Activated naive CD4-positive, alpha-beta T cell treated with Interleukin-2 at 50 U/mL for 16 hours (primary cell): ENCODE results near the gene PIWIL1.

Experiments used
- DNase-seq: peaks from one replicate; pipeline ENCODE4 v3.0.0-alpha.2; 2020

PIWIL1 gene

GRCh38 chr12:130338794-130339601 lies 1.3 kb downstream of the PIWIL1 start:
- no peak for DNase-seq

GRCh38 chr12:130339951-130340350 lies 2.3 kb downstream of the PIWIL1 start:
- no peak for DNase-seq

- DNase-seq, result no peak
These were observed 4.8 kb downstream of the PIWIL1 start for GRCh38 chr12:130342442-130342841.

- DNase-seq, result no peak
These were observed 5.2 kb downstream of the PIWIL1 start for GRCh38 chr12:130342842-130343241.

- no peak for DNase-seq
These were observed 6.8 kb downstream of the PIWIL1 start for GRCh38 chr12:130344529-130344928.

GRCh38 chr12:130345292-130345691 lies 7.6 kb downstream of the PIWIL1 start:
- DNase-seq, result no peak

- no peak for DNase-seq
These were observed 9.9 kb downstream of the PIWIL1 start for GRCh38 chr12:130347588-130347987.

- no peak for DNase-seq
These were observed 13.0 kb downstream of the PIWIL1 start for GRCh38 chr12:130350715-130351114.

GRCh38 chr12:130351326-130351725 lies 13.6 kb downstream of the PIWIL1 start:
- no peak for DNase-seq

GRCh38 chr12:130353081-130353480 lies 15.4 kb downstream of the PIWIL1 start:
- no peak for DNase-seq

GRCh38 chr12:130354407-130354806 lies 16.7 kb downstream of the PIWIL1 start:
- no peak for DNase-seq

GRCh38 chr12:130356222-130356621 lies 18.5 kb downstream of the PIWIL1 start:
- no peak for DNase-seq

GRCh38 chr12:130357241-130357640 lies 19.6 kb downstream of the PIWIL1 start:
- DNase-seq, result no peak

- no peak for DNase-seq
These were observed 20.1 kb downstream of the PIWIL1 start for GRCh38 chr12:130357729-130358330.

- no peak for DNase-seq
These were observed 24.4 kb downstream of the PIWIL1 start for GRCh38 chr12:130362060-130362459.

GRCh38 chr12:130364578-130364977 lies 26.9 kb downstream of the PIWIL1 start:
- DNase-seq, result no peak

GRCh38 chr12:130366159-130366558 lies 28.5 kb downstream of the PIWIL1 start:
- no peak for DNase-seq

- no peak for DNase-seq
These were observed 29.3 kb downstream of the PIWIL1 start for GRCh38 chr12:130367003-130367402.

- DNase-seq, result no peak
These were observed 29.8 kb downstream of the PIWIL1 start for GRCh38 chr12:130367523-130367922.

GRCh38 chr12:130369816-130370215 lies 32.1 kb downstream of the PIWIL1 start:
- no peak for DNase-seq

- DNase-seq, result no peak
These were observed 33.6 kb downstream of the PIWIL1 start for GRCh38 chr12:130371296-130371695.

GRCh38 chr12:130372936-130373335 lies 35.2 kb downstream of the PIWIL1 start:
- no peak for DNase-seq

- no peak for DNase-seq
These were observed 36.4 kb downstream of the PIWIL1 start for GRCh38 chr12:130374083-130374482.
